PFSK-1 (cell line): Measurements from ENCODE around the gene STAP2.

Source experiments
- FOXP2 ChIP-seq: optimal IDR thresholded peaks from 2 replicates; pipeline ENCODE3; 2011; ENCODE audit warnings: borderline replicate concordance, control low read depth, inconsistent platforms; ENCODE audit not compliant: insufficient read depth; ENCODE audit errors: extremely low read length, extremely low read depth
- POLR2AphosphoS5 ChIP-seq: IDR thresholded peaks from 2 replicates; pipeline ENCODE4 v1.6.1; 2012; ENCODE audit warnings: low read depth, mild to moderate bottlenecking, control low read depth, low read length, moderate library complexity
- SIN3A ChIP-seq: IDR thresholded peaks from 2 replicates; pipeline ENCODE4 v1.6.1; 2012; ENCODE audit warnings: mild to moderate bottlenecking, low read length, moderate library complexity, borderline replicate concordance; ENCODE audit not compliant: insufficient read depth
- TAF1 ChIP-seq: IDR thresholded peaks from 2 replicates; pipeline ENCODE4 v1.6.1; 2012; ENCODE audit warnings: low read length, control low read depth, borderline replicate concordance; ENCODE audit not compliant: insufficient read depth
- TF ChIP-seq, protein P1 (sequence below), 2 experiments: IDR thresholded peaks; 2 replicates each; pipeline versions ENCODE4 v1.6.1 to v1.8.0; 2011 to 2012; ENCODE audit warnings: low read depth in 2 of 2, low read length in 2 of 2, control low read depth in 1 of 2, inconsistent platforms in 1 of 2, mild to moderate bottlenecking in 1 of 2, moderate library complexity in 1 of 2; ENCODE audit not compliant: insufficient read depth in 1 of 2

The STAP2 gene

DNA sequence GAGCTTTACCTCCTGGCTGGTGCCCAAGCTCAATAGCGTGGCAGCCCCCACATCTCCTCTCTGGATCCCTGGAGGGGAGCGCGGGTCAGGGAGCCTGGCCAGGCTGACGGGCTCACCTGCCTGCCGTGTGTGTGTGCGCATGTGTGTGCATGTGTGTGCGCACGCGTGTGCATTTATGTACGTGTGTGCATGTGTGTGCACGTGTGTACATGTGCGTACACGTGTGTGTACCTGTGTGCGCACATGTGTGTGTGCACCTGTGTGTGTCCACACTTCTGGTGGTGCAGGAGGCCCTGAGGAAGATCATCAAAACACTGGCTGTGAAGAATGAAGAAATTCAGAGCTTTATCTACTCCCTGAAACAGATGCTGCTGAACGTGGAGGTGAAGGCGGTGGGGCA is 33.0 kb downstream of the STAP2 start:
- TF ChIP-seq, protein P1, sequence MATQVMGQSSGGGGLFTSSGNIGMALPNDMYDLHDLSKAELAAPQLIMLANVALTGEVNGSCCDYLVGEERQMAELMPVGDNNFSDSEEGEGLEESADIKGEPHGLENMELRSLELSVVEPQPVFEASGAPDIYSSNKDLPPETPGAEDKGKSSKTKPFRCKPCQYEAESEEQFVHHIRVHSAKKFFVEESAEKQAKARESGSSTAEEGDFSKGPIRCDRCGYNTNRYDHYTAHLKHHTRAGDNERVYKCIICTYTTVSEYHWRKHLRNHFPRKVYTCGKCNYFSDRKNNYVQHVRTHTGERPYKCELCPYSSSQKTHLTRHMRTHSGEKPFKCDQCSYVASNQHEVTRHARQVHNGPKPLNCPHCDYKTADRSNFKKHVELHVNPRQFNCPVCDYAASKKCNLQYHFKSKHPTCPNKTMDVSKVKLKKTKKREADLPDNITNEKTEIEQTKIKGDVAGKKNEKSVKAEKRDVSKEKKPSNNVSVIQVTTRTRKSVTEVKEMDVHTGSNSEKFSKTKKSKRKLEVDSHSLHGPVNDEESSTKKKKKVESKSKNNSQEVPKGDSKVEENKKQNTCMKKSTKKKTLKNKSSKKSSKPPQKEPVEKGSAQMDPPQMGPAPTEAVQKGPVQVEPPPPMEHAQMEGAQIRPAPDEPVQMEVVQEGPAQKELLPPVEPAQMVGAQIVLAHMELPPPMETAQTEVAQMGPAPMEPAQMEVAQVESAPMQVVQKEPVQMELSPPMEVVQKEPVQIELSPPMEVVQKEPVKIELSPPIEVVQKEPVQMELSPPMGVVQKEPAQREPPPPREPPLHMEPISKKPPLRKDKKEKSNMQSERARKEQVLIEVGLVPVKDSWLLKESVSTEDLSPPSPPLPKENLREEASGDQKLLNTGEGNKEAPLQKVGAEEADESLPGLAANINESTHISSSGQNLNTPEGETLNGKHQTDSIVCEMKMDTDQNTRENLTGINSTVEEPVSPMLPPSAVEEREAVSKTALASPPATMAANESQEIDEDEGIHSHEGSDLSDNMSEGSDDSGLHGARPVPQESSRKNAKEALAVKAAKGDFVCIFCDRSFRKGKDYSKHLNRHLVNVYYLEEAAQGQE (IDR thresholded peaks at IDR 0.05; ENCODE audit: insufficient read depth in 1 of 2, low read depth in 2 of 2, low read length in 2 of 2) = no peak
- no peak for TF ChIP-seq SIN3A
- no peak for TF ChIP-seq POLR2AphosphoS5
- TF ChIP-seq FOXP2 = no peak

DNA sequence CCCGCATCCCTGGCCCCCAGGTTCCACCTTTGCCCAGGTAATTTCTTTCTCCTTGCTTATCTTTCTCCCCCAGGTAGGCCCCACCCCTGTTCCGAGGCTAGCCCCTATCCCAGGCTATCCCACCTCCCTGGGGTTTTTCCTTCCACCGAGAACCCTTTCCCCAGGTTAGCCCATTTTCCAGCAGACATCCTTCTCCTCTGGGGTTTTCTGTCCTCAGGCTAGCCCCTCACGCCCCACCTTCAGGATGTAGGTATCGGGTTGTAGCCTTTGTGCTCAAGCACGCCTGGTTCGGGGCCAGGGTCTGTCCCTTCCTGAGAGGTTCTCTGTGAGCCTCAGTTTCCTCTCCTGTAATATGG is 33.4 kb downstream of the STAP2 start:
- no peak for TF ChIP-seq SIN3A
- TF ChIP-seq, protein P1 (IDR thresholded peaks at IDR 0.05; ENCODE audit: insufficient read depth in 1 of 2, low read depth in 2 of 2, low read length in 2 of 2) = no peak

DNA sequence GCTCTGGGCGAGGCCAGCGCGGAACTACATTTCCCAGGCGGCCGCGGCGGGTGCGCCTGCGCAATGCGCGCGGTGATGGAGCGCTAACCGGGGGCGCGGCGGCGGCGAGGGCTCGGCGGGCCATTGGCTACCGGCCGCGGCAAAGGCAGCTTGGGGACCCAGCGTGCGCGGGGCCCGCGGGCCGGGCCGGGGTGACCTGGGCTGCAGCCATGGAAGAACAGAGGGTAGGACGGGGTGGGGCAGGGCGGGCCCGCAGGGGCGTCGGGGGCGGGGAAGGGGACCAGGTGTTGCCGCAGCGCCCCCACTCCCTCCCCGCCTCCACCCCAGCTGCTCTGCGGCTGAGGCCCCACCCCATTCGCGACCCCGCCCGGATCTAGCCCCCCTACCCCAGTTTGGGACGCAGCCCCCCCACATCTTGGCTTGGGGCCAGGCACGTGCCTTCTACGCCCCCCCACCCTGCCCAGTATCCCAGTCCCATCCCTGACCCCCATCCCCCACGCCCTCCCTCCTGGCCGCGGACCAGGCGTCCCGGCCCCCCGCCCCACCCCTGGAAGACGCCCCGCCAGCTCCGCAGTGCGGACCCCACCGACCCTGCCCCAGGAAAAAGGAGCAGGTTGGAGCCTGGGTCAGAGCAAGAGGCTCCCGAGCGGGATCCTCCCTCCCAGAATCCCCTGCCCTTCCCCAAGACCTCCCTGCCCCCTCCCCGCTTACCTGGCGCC is 33.9 kb downstream of the STAP2 start, which contains the start of gene FSD1:
FSD1 (plus strand) TSS at position 61 of the 719 bp plus-strand sequence; CDS start at position 210, 149 bp downstream.
- no peak for TF ChIP-seq SIN3A
- no peak for TF ChIP-seq TAF1
- TF ChIP-seq FOXP2 = no peak
- TF ChIP-seq, protein P1 (IDR thresholded peaks at IDR 0.05; ENCODE audit: insufficient read depth in 1 of 2, low read depth in 2 of 2, low read length in 2 of 2) = no peak
- no peak for TF ChIP-seq POLR2AphosphoS5

DNA sequence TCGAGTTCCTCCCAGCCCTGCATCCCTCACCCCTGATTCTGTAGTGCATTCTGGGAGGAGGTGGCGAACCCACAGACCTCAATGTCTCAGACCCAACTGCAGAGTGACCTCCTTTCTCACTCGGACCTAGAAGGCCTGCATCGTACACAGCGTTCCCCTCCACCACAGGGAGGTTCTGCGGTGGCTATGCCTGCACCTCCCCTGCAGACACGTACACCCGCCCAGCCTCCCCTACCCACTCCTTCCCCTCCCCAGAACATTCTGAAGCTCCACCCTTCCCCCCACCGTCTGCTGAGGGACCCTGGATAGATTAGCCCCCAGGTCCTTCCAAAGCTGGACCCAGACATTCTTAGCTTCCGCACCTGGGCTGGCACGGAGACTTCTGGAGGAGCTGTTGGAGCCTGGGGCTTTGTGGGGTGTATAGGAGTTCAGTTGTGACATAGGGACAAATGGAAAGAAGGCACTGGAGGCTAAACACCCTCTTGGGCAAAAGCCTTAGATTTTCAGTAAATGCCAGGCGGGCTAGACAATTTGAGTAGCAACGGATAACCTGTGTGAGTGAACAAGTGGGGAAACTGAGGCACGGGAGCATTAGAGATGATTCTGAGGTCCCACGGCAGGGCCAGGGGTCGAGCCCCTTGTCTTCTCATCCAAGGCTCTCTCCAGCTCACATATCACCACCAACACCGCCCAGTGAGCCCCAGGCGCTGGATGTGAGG is 34.6 kb downstream of the STAP2 start:
- no peak for TF ChIP-seq TAF1
- no peak for TF ChIP-seq POLR2AphosphoS5
- TF ChIP-seq, protein P1 (IDR thresholded peaks at IDR 0.05; ENCODE audit: insufficient read depth in 1 of 2, low read depth in 2 of 2, low read length in 2 of 2) = no peak
- no peak for TF ChIP-seq SIN3A
- TF ChIP-seq FOXP2 = no peak
